Measurements from ENCODE around the gene CARM1. TPM values are rescaled to one million over a fixed set of nuclear protein-coding genes. Genes with fewer than 3 reads are reported as not detected.

Gene CARM1
- total and polyA plus RNA-seq, 2 donors from 2014 or later: 21.9 to 41.2 TPM

GRCh38 chr19:10839114-10840050 is 32.0 kb upstream of the CARM1 start:
- Histone ChIP-seq H3K27me3 (ENCODE audit: control insufficient read depth, insufficient read depth, low read length) (no peaks in the 10 kb centered on the region), H3K4me1 (ENCODE audit: control insufficient read depth in 2 of 3, insufficient read depth in 2 of 3, low read depth in 1 of 3, low read length in 3 of 3) (peaks cover 0 to 10% (median 9%) of the 10 kb centered on the region in 3 donors), H3K27ac (ENCODE audit: low read depth in 2 of 2, low read length in 2 of 2) (no peak overlapping the region), H3K4me3 (ENCODE audit: low read length in 3 of 3) (no peak overlapping the region), H3K9ac (ENCODE audit: low read length in 3 of 3) (no peak overlapping the region), H3K9me3 (ENCODE audit: control insufficient read depth in 2 of 3, insufficient read depth in 1 of 3, low read length in 3 of 3) (peaks cover 0 to 7% (median 0%) of the 10 kb centered on the region in 3 donors), H3K36me3 (ENCODE audit: control insufficient read depth in 2 of 3, insufficient read depth in 3 of 3, low read length in 3 of 3) (no peaks in the 10 kb centered on the region)
- FAIRE-seq: no peak
- intact Hi-C loops (cut with DNase I): no loop called here
- no peak for DNase-seq
- TF ChIP-seq CTCF (IDR thresholded peaks at IDR 0.05; ENCODE audit: borderline replicate concordance, extremely low read depth, insufficient read depth): no peak

GRCh38 chr19:10842788-10843187 is 28.6 kb upstream of the CARM1 start:
- FAIRE-seq (no peak), DNase-seq (no peak)
- Histone ChIP-seq H3K27ac (ENCODE audit: low read depth in 2 of 2, low read length in 2 of 2) (no peak overlapping the region), H3K4me1 (ENCODE audit: control insufficient read depth in 2 of 3, insufficient read depth in 2 of 3, low read depth in 1 of 3, low read length in 3 of 3) (no peaks in the 10 kb centered on the region), H3K4me3 (ENCODE audit: low read length in 3 of 3) (no peak overlapping the region), H3K9ac (ENCODE audit: low read length in 3 of 3) (no peak overlapping the region), H3K9me3 (ENCODE audit: control insufficient read depth in 2 of 3, insufficient read depth in 1 of 3, low read length in 3 of 3) (peaks cover 0 to 8% (median 0%) of the 10 kb centered on the region in 3 donors), H3K36me3 (ENCODE audit: control insufficient read depth in 2 of 3, insufficient read depth in 3 of 3, low read length in 3 of 3) (no peaks in the 10 kb centered on the region), H3K27me3 (ENCODE audit: control insufficient read depth, insufficient read depth, low read length) (no peaks in the 10 kb centered on the region)
- intact Hi-C loops (cut with DNase I): no loop called here
- TF ChIP-seq CTCF (IDR thresholded peaks at IDR 0.05; ENCODE audit: borderline replicate concordance, extremely low read depth, insufficient read depth): no peak

GRCh38 chr19:10846500-10847202 is 24.7 kb upstream of the CARM1 start:
- intact Hi-C loops (cut with DNase I): no loop called here
- no peak for FAIRE-seq
- H3K9ac ChIP-seq (ENCODE audit: low read length in 3 of 3): no peak overlapping the region
- no peak overlapping the region for H3K4me3 ChIP-seq (ENCODE audit: low read length in 3 of 3)
- no peak for TF ChIP-seq CTCF (IDR thresholded peaks at IDR 0.05; ENCODE audit: borderline replicate concordance, extremely low read depth, insufficient read depth)
- H3K9me3 ChIP-seq (ENCODE audit: control insufficient read depth in 2 of 3, insufficient read depth in 1 of 3, low read length in 3 of 3): peaks cover 0 to 8% (median 0%) of the 10 kb centered on the region in 3 donors
- no peak for DNase-seq
- H3K36me3 ChIP-seq (ENCODE audit: control insufficient read depth in 2 of 3, insufficient read depth in 3 of 3, low read length in 3 of 3): no peaks in the 10 kb centered on the region
- H3K27me3 ChIP-seq (ENCODE audit: control insufficient read depth, insufficient read depth, low read length): no peaks in the 10 kb centered on the region
- no peaks in the 10 kb centered on the region for H3K4me1 ChIP-seq (ENCODE audit: control insufficient read depth in 2 of 3, insufficient read depth in 2 of 3, low read depth in 1 of 3, low read length in 3 of 3)
- no peak overlapping the region for H3K27ac ChIP-seq (ENCODE audit: low read depth in 2 of 2, low read length in 2 of 2)
